GM23248 (cell line): ENCODE measurements around the gene GABBR2.

Experiments
- EZH2 ChIP-seq: fragments of 200-600 bp; sonication (generic); IDR thresholded peaks from 2 replicates; pipeline ENCODE4 v1.6.1; 2018; ENCODE audit warnings: antibody characterized with exemption, mild to moderate bottlenecking; ENCODE audit not compliant: insufficient read depth, poor library complexity, severe bottlenecking
- EZH2phosphoT487 ChIP-seq: fragments of 200-600 bp; sonication (generic); IDR thresholded peaks from 2 replicates; pipeline ENCODE4 v1.6.1; 2018; ENCODE audit warnings: antibody characterized with exemption, moderate library complexity, mild to moderate bottlenecking, low read depth; ENCODE audit not compliant: insufficient read depth

GRCh38 chr9:98372077-98372836, 336.5 kb downstream of the GABBR2 start:
- no peak for TF ChIP-seq EZH2phosphoT487
- no peak for TF ChIP-seq EZH2
